IPS-18a (cell line): Measurements from ENCODE around the gene TSPEAR.
"Not testable (repeated sequence)": the region's sequence is repeated elsewhere in the genome, so short reads cannot be mapped to it uniquely, and the experiment has no call there.

ENCODE experiments used
- H3K27ac ChIP-seq: one replicate; pipeline ENCODE4 v1.5.1; 2013; ENCODE audit warnings: low read length
- H3K27me3 ChIP-seq: one replicate; pipeline ENCODE4 v1.6.1; 2013; ENCODE audit warnings: mild to moderate bottlenecking, low read length; ENCODE audit not compliant: control insufficient read depth, insufficient read depth
- H3K36me3 ChIP-seq: one replicate; pipeline ENCODE4 v1.6.1; 2013; ENCODE audit warnings: low read depth, low read length; ENCODE audit not compliant: control insufficient read depth
- H3K4me1 ChIP-seq: one replicate; pipeline ENCODE4 v1.6.1; 2013; ENCODE audit warnings: low read depth, low read length; ENCODE audit not compliant: control insufficient read depth
- H3K4me3 ChIP-seq: one replicate; pipeline ENCODE4 v1.5.1; 2013; ENCODE audit warnings: low read length
- H3K9ac ChIP-seq: one replicate; pipeline ENCODE4 v1.6.1; 2013; ENCODE audit warnings: mild to moderate bottlenecking, low read length, moderate library complexity
- H3K9me3 ChIP-seq: one replicate; pipeline ENCODE4 v1.6.1; 2013; ENCODE audit warnings: low read depth, low read length; ENCODE audit not compliant: control insufficient read depth

TSPEAR gene

DNA sequence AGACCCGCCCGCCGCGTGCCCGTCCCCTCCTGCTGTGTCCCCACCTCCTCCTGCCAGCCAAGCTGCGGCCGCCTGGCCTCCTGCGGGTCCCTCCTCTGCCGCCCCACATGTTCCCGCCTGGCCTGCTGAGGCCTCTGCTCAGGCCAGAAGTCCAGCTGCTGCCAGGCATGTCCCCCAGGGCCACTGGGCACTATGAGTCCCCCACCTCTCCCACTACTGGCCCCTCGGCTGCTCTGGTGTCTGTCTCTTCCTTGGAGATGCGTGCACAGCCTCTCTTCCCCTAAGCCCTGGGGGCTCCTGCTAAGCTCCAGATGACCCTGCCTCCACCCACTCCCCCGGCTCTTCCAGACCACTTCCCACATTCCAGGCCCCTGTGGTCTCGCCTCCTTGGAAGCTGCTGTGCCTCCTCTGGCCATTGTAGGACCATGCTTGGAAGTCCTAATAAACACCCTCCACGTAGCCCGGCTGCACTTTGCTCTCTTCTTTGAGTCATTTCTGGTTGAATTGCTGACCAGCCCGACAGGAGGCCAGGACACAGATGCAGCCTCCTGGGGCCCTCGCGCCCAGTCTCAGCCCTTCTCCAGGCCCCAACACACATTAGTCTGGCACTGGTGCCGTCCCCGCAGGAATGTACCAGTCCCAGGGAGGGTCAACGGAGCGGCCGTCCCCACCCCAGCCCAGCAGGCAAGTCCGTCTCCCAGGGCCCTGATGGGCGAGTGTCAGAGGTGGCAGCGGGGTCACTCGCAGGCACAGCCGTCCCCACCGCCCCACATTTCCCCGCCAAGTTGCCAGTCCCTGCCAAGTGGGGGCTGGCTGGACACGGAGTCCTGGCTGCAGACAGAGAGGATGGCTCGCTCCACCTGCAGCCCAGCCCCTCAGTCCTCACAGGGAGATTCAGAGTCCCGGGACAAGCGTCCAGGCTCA lies 13.3 kb downstream of the TSPEAR start:
- no peak overlapping the region for H3K27ac ChIP-seq
- H3K4me1 ChIP-seq = peaks cover 25% of the 10 kb centered on the region
- no peaks in the 10 kb centered on the region for H3K36me3 ChIP-seq
- H3K27me3 ChIP-seq = no peaks in the 10 kb centered on the region
- peaks cover 5% of the 10 kb centered on the region for H3K9me3 ChIP-seq
- H3K4me3 ChIP-seq = no peak overlapping the region
- no peak overlapping the region for H3K9ac ChIP-seq

DNA sequence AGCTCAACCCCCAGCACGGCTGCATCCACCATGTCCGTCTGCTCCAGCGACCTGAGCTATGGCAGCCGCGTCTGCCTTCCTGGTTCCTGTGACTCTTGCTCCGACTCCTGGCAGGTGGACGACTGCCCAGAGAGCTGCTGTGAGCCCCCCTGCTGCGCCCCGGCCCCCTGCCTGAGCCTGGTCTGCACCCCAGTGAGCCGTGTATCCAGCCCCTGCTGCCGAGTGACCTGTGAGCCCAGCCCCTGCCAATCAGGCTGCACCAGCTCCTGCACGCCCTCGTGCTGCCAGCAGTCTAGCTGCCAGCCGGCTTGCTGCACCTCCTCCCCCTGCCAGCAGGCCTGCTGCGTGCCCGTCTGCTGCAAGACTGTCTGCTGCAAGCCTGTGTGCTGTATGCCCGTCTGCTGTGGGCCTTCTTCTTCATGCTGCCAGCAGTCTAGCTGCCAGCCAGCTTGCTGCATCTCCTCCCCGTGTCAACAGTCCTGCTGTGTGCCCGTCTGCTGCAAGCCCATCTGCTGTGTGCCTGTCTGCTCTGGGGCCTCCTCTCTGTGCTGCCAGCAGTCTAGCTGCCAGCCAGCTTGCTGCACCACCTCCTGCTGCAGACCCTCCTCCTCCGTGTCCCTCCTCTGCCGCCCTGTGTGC lies 14.1 kb downstream of the TSPEAR start, which contains the start of gene KRTAP10-12:
Gene KRTAP10-12 (plus strand): TSS at position 1 of the 639 bp plus-strand sequence. CDS start 30 bp downstream, at position 31.
- not testable (repeated sequence) for H3K36me3 ChIP-seq, H3K4me3 ChIP-seq, H3K9ac ChIP-seq, H3K27ac ChIP-seq, H3K27me3 ChIP-seq
- peaks cover 12% of the 10 kb centered on the region for H3K9me3 ChIP-seq
- peaks cover 23% of the 10 kb centered on the region for H3K4me1 ChIP-seq

- no peak overlapping the region for H3K27ac ChIP-seq
- H3K9me3 ChIP-seq = peaks cover 12% of the 10 kb centered on the region
- no peaks in the 10 kb centered on the region for H3K27me3 ChIP-seq
- no peaks in the 10 kb centered on the region for H3K36me3 ChIP-seq
- H3K9ac ChIP-seq = no peak overlapping the region
- H3K4me3 ChIP-seq = no peak overlapping the region
- peaks cover 19% of the 10 kb centered on the region for H3K4me1 ChIP-seq
These were observed 14.8 kb downstream of the TSPEAR start for GRCh38 chr21:44696572-44696971.

DNA sequence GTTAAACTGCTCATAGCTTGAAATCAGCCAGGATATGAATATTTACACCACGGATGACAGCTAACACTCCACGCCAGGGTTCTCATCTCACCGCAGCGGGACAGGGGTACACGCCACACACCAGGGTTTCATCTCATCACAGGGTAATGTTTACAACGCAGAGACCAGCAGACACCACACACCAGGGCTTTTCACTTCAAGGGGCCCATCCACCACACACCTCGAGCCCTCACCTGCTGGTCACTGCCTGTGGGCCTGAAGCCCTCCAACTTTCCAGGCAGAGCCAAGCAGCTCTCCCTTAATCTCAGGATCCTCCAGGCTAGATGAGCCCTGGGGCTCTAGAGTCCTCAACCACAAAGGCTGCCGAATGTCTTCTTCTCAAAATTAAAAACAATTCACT lies 15.7 kb downstream of the TSPEAR start:
- Histone ChIP-seq H3K27ac (no peak overlapping the region), H3K4me3 (no peak overlapping the region), H3K27me3 (no peaks in the 10 kb centered on the region), H3K4me1 (peaks cover 17% of the 10 kb centered on the region), H3K9ac (no peak overlapping the region), H3K9me3 (peaks cover 12% of the 10 kb centered on the region), H3K36me3 (no peaks in the 10 kb centered on the region)

DNA sequence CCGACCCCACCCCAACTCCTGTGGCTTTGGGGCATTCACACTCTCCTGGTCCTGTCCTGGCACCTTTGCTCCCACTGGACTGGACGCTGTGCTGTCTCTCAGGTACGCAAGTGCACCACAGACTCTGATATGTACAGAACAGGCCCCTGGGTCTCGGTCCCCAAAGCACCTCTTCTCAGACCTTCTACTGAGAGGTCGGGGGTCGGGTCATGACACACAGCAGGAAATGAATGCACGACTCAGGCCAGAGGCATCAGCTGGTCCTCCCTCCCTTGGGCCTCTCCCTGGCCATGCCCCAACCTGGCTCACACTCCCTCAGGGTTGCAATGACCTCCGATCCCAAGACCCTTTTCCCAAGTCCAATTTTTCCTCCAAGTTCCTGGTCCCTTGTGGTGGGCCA lies 16.2 kb downstream of the TSPEAR start:
- Histone ChIP-seq H3K4me1 (peaks cover 15% of the 10 kb centered on the region), H3K9ac (no peak overlapping the region), H3K27me3 (no peaks in the 10 kb centered on the region), H3K4me3 (no peak overlapping the region), H3K27ac (no peak overlapping the region), H3K9me3 (peaks cover 12% of the 10 kb centered on the region), H3K36me3 (no peaks in the 10 kb centered on the region)

GRCh38 chr21:44694776-44695175 lies 16.6 kb downstream of the TSPEAR start:
- H3K27ac ChIP-seq = no peak overlapping the region
- H3K9ac ChIP-seq = no peak overlapping the region
- H3K27me3 ChIP-seq = no peaks in the 10 kb centered on the region

GRCh38 chr21:44692798-44693512 lies 18.4 kb downstream of the TSPEAR start:
- no peak overlapping the region for H3K4me3 ChIP-seq
- peaks cover 5% of the 10 kb centered on the region for H3K4me1 ChIP-seq
- no peak overlapping the region for H3K9ac ChIP-seq
- H3K9me3 ChIP-seq = peaks cover 12% of the 10 kb centered on the region
- no peaks in the 10 kb centered on the region for H3K36me3 ChIP-seq
- no peaks in the 10 kb centered on the region for H3K27me3 ChIP-seq
- no peak overlapping the region for H3K27ac ChIP-seq

More at GRCh38 chr21:44694776-44695175, 16.6 kb downstream of the TSPEAR start:
- Histone ChIP-seq H3K4me3 (no peak overlapping the region), H3K9me3 (peaks cover 12% of the 10 kb centered on the region), H3K36me3 (no peaks in the 10 kb centered on the region), H3K4me1 (peaks cover 11% of the 10 kb centered on the region)

GRCh38 chr21:44691686-44692085 lies 19.7 kb downstream of the TSPEAR start:
- peaks cover 12% of the 10 kb centered on the region for H3K9me3 ChIP-seq
- no peaks in the 10 kb centered on the region for H3K36me3 ChIP-seq
- H3K27me3 ChIP-seq = no peaks in the 10 kb centered on the region
- no peak overlapping the region for H3K4me3 ChIP-seq
- peaks cover 5% of the 10 kb centered on the region for H3K4me1 ChIP-seq
- H3K9ac ChIP-seq = no peak overlapping the region
- no peak overlapping the region for H3K27ac ChIP-seq

GRCh38 chr21:44689740-44690139 lies 21.6 kb downstream of the TSPEAR start:
- not testable (repeated sequence) for H3K27ac ChIP-seq, H3K9ac ChIP-seq, H3K36me3 ChIP-seq, H3K4me3 ChIP-seq, H3K27me3 ChIP-seq
- H3K4me1 ChIP-seq = peaks cover 13% of the 10 kb centered on the region
- peaks cover 12% of the 10 kb centered on the region for H3K9me3 ChIP-seq

- Histone ChIP-seq H3K27me3 (no peaks in the 10 kb centered on the region), H3K36me3 (no peaks in the 10 kb centered on the region)
These were observed 23.7 kb downstream of the TSPEAR start for GRCh38 chr21:44687671-44688070.

DNA sequence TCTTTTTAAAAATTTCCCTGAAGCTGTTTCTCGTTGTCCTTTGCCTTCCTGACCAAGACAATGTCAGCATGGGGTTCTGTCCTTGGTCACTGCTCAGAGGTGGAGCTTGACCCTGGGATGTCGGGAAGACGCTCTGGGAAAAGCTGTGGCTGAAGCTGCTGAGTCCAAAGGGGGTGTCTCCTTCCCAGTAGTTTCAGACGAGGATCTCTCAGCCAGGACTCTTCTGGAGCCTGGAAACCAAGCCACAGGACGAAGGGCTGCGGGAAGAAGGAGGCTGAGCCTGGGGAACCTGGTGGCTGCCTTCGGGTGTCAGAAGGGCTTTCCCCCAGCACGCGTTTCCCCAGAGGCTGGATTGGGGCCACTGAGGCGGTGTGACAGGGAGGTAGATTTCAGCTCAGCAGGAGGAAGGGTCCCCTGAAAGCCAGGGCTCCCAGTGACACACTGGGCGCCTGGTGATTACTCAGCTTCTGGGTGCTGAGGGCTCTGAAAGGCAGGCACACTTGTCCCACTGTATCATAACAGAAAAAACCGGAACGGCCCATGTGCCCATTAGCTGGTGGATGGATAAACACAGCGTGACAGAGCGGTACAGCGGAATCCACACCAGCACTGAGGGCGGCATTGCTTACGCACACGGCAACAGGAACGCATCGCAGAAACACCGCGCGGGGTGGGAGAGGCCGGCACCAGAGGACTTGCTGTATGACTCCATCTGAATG lies 24.4 kb downstream of the TSPEAR start:
- no peak overlapping the region for H3K27ac ChIP-seq
- H3K4me3 ChIP-seq = no peak overlapping the region
- no peak overlapping the region for H3K9ac ChIP-seq
- no peaks in the 10 kb centered on the region for H3K27me3 ChIP-seq
- peaks cover 13% of the 10 kb centered on the region for H3K4me1 ChIP-seq
- H3K9me3 ChIP-seq = no peaks in the 10 kb centered on the region
- H3K36me3 ChIP-seq = no peaks in the 10 kb centered on the region

More at GRCh38 chr21:44687671-44688070, 23.7 kb downstream of the TSPEAR start:
- no peak overlapping the region for H3K27ac ChIP-seq
- no peak overlapping the region for H3K4me3 ChIP-seq
- H3K4me1 ChIP-seq = peaks cover 13% of the 10 kb centered on the region
- peaks cover 4% of the 10 kb centered on the region for H3K9me3 ChIP-seq
- H3K9ac ChIP-seq = no peak overlapping the region
